Bladder microvascular endothelial cell (primary cell): ENCODE results near the gene BTNL8. TPM values are rescaled to one million over a fixed set of nuclear protein-coding genes. Genes with fewer than 3 reads are reported as not detected.

Experiments
- total RNA-seq: library from RNA; depleted of rRNA; stranded (reverse); fragments of >200 nt; gene quantifications from 2 replicates; pipeline ENCODE4 v1.2.3, GENCODE V29; 2014

The BTNL8 gene
- total RNA-seq, result not detected in 2 replicates

GRCh38 chr5:180898621-180899246 lies at the start of gene BTNL8:
TSS of gene BTNL8 (plus strand) at chr5:180899159. CDS start at chr5:180899311, 152 bp downstream.

GRCh38 chr5:180860887-180861822 lies 37.8 kb upstream of the BTNL8 start, which contains the start of gene ZFP62:
TSS of gene ZFP62 (minus strand) at chr5:180861276. CDS start at chr5:180861219, 57 bp downstream.

GRCh38 chr5:180988592-180988991 lies 89.6 kb downstream of the BTNL8 start, which contains the start of gene BTNL3:
TSS of gene BTNL3 (plus strand) at chr5:180988846. CDS start at chr5:180989029, 183 bp downstream.

Other genes starting within 250 kb of the BTNL8 start
- 78.0 and 431 TPM in 2 replicates for gene FLT4, start 249.6 kb upstream of the BTNL8 start, total RNA-seq
- not detected in 2 replicates for gene OR2Y1, start 159.1 kb upstream of the BTNL8 start, total RNA-seq
- 61.7 and 116 TPM in 2 replicates for gene MGAT1, start 96.4 kb upstream of the BTNL8 start, total RNA-seq
- gene ZFP62, start 37.9 kb upstream of the BTNL8 start, total RNA-seq, result 12.5 and 27.3 TPM in 2 replicates
- gene BTNL3, start 89.7 kb downstream of the BTNL8 start, total RNA-seq, result not detected in 2 replicates
- gene BTNL9, start 141.1 kb downstream of the BTNL8 start, total RNA-seq, result 0.13 and 0.81 TPM in 2 replicates
- gene OR2V1, start 232.0 kb downstream of the BTNL8 start, total RNA-seq, result not detected in 2 replicates
- gene OR2V2, start 248.4 kb downstream of the BTNL8 start, total RNA-seq, result not detected in 2 replicates